K562 (cell line): Measurements from ENCODE around the gene SEPTIN2. TPM values are rescaled to one million over a fixed set of nuclear protein-coding genes. Genes with fewer than 3 reads are reported as not detected.

ENCODE experiments used
- ATAC-seq: fragments of 200-7000 bp; cut with Tn5 transposase; 3 replicates; pipeline ENCODE4 v1.9.1; 2020; ENCODE audit warnings: moderate library complexity
- BruUV-seq: library from RNA; stranded (reverse); fragments of 400-500 nt; replicated peaks from 2 replicates; lab custom pipeline; 2021; lab: Mats Ljungman, UMichigan
- CTCF ChIA-PET: fragments of 300-600 bp; formaldehyde crosslinking; extraction: SDS; loops from one replicate; lab custom pipeline; 2021; ENCODE audit warnings: low intra/inter-chr PET ratio; lab: Yijun Ruan, JAX
- POLR2A ChIA-PET: fragments of 300-600, 350-650 bp; sonication (Branson Sonifier 250); formaldehyde crosslinking; extraction: SDS; loops from one replicate; lab custom pipeline; 2021; ENCODE audit warnings: antibody characterized with exemption, inconsistent platforms; lab: Yijun Ruan, JAX
- DNase-seq, 4 experiments: peaks; one replicate each; pipeline versions ENCODE4 v3.0.0 to v3.0.0-alpha.2; 2011 to 2018; ENCODE audit warnings: low spot score in 3 of 4, mixed read lengths in 3 of 4; ENCODE audit errors: extremely low read depth in 1 of 4
- FAIRE-seq: peaks from 2 replicates; lab custom pipeline; 2011; peaks lifted over from hg19 to GRCh38; lab: Jason Lieb, UNC
- H2AFZ ChIP-seq: 2 replicates; pipeline ENCODE4 v1.6.0; 2011; ENCODE audit warnings: low read depth, low read length, control low read depth, inconsistent platforms
- H3K27ac ChIP-seq: fragments of 200-600 bp; 3 replicates; pipeline ENCODE4 v1.8.0; 2011; ENCODE audit warnings: low read depth, mild to moderate bottlenecking, control low read depth, inconsistent platforms, low read length, moderate library complexity, mixed read lengths; ENCODE audit errors: extremely low read depth
- H3K27me3 ChIP-seq, 2 experiments: fragments of 300-600 bp in 1 of 2; 2 replicates in 1 of 2; 3 replicates in 1 of 2; pipeline versions ENCODE4 v1.6.0 to v1.8.0; 2011; ENCODE audit warnings: inconsistent platforms in 2 of 2, low read length in 2 of 2, mild to moderate bottlenecking in 1 of 2, mixed read lengths in 1 of 2, moderate library complexity in 1 of 2; ENCODE audit not compliant: control insufficient read depth in 2 of 2, insufficient read depth in 2 of 2
- H3K36me3 ChIP-seq: fragments of 300-600 bp; 3 replicates; pipeline ENCODE4 v1.8.0; 2011; ENCODE audit warnings: mild to moderate bottlenecking, low read length, inconsistent platforms; ENCODE audit not compliant: control insufficient read depth, insufficient read depth
- H3K4me1 ChIP-seq, 2 experiments: fragments of 200-600 bp in 1 of 2; replicated peaks in 1 of 2; 2 replicates in 1 of 2; 3 replicates in 1 of 2; pipeline versions ENCODE4 v1.5.1 to v1.8.0; 2011; ENCODE audit warnings: inconsistent platforms in 2 of 2, low read length in 2 of 2, mild to moderate bottlenecking in 1 of 2, mixed read lengths in 1 of 2, moderate library complexity in 1 of 2; ENCODE audit not compliant: control insufficient read depth in 2 of 2, insufficient read depth in 2 of 2
- H3K4me2 ChIP-seq: 2 replicates; pipeline ENCODE4 v1.6.1; 2011; ENCODE audit warnings: low read length, control low read depth, inconsistent platforms, mixed read lengths; ENCODE audit not compliant: insufficient read depth
- H3K4me3 ChIP-seq: fragments of 200-600 bp; sonication (generic), shearing (Covaris generic); 2 replicates; pipeline ENCODE4 v1.5.1; 2016; ENCODE audit warnings: control low read depth, inconsistent platforms
- H3K79me2 ChIP-seq: fragments of 200-600 bp; 3 replicates; pipeline ENCODE4 v1.8.0; 2011; ENCODE audit warnings: low read length, inconsistent platforms; ENCODE audit not compliant: control insufficient read depth, insufficient read depth
- H3K9ac ChIP-seq, 2 experiments: 2 replicates each; pipeline versions ENCODE4 v1.6.0 to v1.6.1; 2011; ENCODE audit warnings: low read depth in 2 of 2, low read length in 2 of 2, control low read depth in 1 of 2, inconsistent platforms in 1 of 2, mild to moderate bottlenecking in 1 of 2, mixed read lengths in 1 of 2; ENCODE audit not compliant: insufficient read depth in 1 of 2
- H3K9me1 ChIP-seq: one replicate; pipeline ENCODE4 v1.6.0; 2011; ENCODE audit warnings: inconsistent platforms, mild to moderate bottlenecking, low read length, moderate library complexity; ENCODE audit not compliant: control insufficient read depth, insufficient read depth
- H3K9me3 ChIP-seq: replicated peaks from 2 replicates; pipeline ENCODE4 v1.5.1; 2011; ENCODE audit warnings: low read depth, low read length, inconsistent platforms; ENCODE audit not compliant: control insufficient read depth, insufficient read depth
- H4K20me1 ChIP-seq: replicated peaks from 2 replicates; pipeline ENCODE4 v1.6.1; 2011; ENCODE audit warnings: low read length, inconsistent platforms, mixed read lengths; ENCODE audit not compliant: control insufficient read depth, insufficient read depth
- HIVEP1 ChIP-seq: fragments of 250-450 bp; sonication (Bioruptor Pico); IDR thresholded peaks from 2 replicates; pipeline ENCODE4 v1.4.0; 2020; ENCODE audit warnings: mild to moderate bottlenecking
- HNRNPUL1 ChIP-seq: fragments of 200-400 bp; formaldehyde crosslinking; IDR thresholded peaks from 2 replicates; pipeline ENCODE4 v1.6.1; 2017; ENCODE audit warnings: low read length
- NR2C2 ChIP-seq, 2 experiments: fragments of 200-800 bp in 1 of 2; sonication (Bioruptor generic) in 1 of 2; sonication (generic) in 1 of 2; formaldehyde crosslinking in 1 of 2; IDR thresholded peaks; 2 replicates each; pipeline versions ENCODE4 v1.6.1 to v1.8.0; 2016 to 2022; ENCODE audit warnings: mild to moderate bottlenecking in 1 of 2, missing compliant biosample characterization in 1 of 2, missing genetic modification characterization in 1 of 2, missing genetic modification reagents in 1 of 2
- NR3C1 ChIP-seq: sonication (generic); formaldehyde crosslinking; IDR thresholded peaks from 2 replicates; pipeline ENCODE4 v1.8.1; 2022; ENCODE audit warnings: missing genetic modification reagents
- ZNF316 ChIP-seq: fragments of 450-650 bp; IDR thresholded peaks from 2 replicates; pipeline ENCODE4 v1.6.1; 2016
- ZNF780A ChIP-seq: fragments of 250-450 bp; sonication (Bioruptor Pico); IDR thresholded peaks from 2 replicates; pipeline ENCODE4 v1.5.0; 2021; ENCODE audit warnings: mild to moderate bottlenecking
- WGBS: fragments of 100-300 bp; shearing (Covaris generic); methylation state at CpG from one replicate; pipeline ENCODE4 v1.1.6; 2016; ENCODE audit warnings: low coverage, mixed read lengths; ENCODE audit not compliant: insufficient coverage; ENCODE audit errors: missing lambda C conversion rate; 5-methylcytosine and 5-hydroxymethylcytosine counted together
- in situ Hi-C: fragments of 300-500 bp; cut with MboI; formaldehyde crosslinking; loops from 4 replicates; pipeline ENCODE4 v1.15.0; 2018; ENCODE audit warnings: inconsistent platforms, mixed read lengths
- intact Hi-C: fragments of 100-400 bp; cut with micrococcal nuclease; formaldehyde crosslinking; loops from 2 replicates; pipeline ENCODE4 v1.14.2; 2022
- polyA plus RNA-seq, 8 experiments: library from polyadenylated mRNA; depleted of rRNA in 4 of 8; stranded (reverse) in 5 of 8; unstranded in 3 of 8; fragments of >200 nt; fragmentation: Nextera tagmentation in 2 of 8; fragmentation: Illumina TruSeq in 1 of 8; extraction: Ambion mirVana in 2 of 8; extraction: Trizol in 1 of 8; gene quantifications; 2 replicates each; pipeline versions ENCODE4 v1.2.1 to v1.2.3, GENCODE V29; 2011 to 2014; ENCODE audit warnings: inconsistent platforms in 1 of 8, missing spikeins in 1 of 8
- total RNA-seq, 7 experiments: library from RNA; depleted of rRNA in 6 of 7; stranded (reverse); fragments of >200 nt in 6 of 7; fragmentation: Illumina TruSeq in 2 of 7; extraction: Trizol in 2 of 7; gene quantifications; 2 replicates each; pipeline versions ENCODE4 v1.2.1 to v1.2.3, GENCODE V29; 2011 to 2021; ENCODE audit warnings: low replicate concordance in 1 of 7
- TF ChIP-seq, protein P1 (sequence below): fragments of 250-450 bp; sonication (Bioruptor Pico); IDR thresholded peaks from 2 replicates; pipeline ENCODE4 v1.5.0; 2021
- TF ChIP-seq, protein P2 (sequence below), 2 experiments: fragments of 150-350 bp in 1 of 2; IDR thresholded peaks; 2 replicates each; pipeline ENCODE4 v1.6.1; 2012 to 2016; ENCODE audit warnings: low read depth in 2 of 2, low read length in 2 of 2, mild to moderate bottlenecking in 1 of 2, moderate library complexity in 1 of 2

SEPTIN2 gene
- total and polyA plus RNA-seq, 9 of the 15 experiments (the other 6 are each of a cell fraction or from before 2014, with no cell fraction given) = 121 to 367 (median 166) TPM

DNA sequence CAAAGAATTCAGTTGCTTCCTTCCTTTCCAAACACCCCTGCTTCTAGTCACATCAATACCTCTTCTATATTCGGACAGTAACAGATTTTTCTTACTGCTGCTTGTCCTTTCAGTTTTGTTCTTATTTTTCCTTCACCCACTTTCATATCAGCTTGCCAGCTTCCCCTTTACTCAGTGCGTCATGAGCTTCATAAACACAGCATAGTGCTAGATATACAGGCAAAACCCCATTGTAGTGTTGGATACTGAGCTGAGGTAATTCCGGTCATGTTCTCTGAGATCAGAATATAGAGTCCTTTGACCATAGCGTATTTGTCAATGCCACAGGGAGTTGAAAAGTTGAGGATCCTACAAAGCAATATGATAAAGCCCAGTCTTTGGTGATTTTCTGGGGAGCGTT, 42.7 kb downstream of the SEPTIN2 start:
- CTCF ChIA-PET = no interaction called here
- WGBS = 63% methylated on average over 5 of the region's 5 CpGs
- no peaks in the 10 kb centered on the region for H3K27me3 ChIP-seq
- H4K20me1 ChIP-seq = peaks cover 15% of the 10 kb centered on the region
- no TSS peak for BruUV-seq
- peaks cover 16% of the 10 kb centered on the region; the same call in 2 of the 3 replicates for H3K36me3 ChIP-seq
- peaks cover 12 to 16% of the 10 kb centered on the region in 2 experiments; a peak in 4 of 5 replicates for H3K4me1 ChIP-seq
- TF ChIP-seq HIVEP1 (no peak), ZNF316 (no peak), HNRNPUL1 (no peak), NR2C2 (CRISPR knock-in tag; IDR thresholded peaks at IDR 0.05) (no peak), NR2C2 (tag; IDR thresholded peaks at IDR 0.05) (no peak), ZNF780A (no peak), NR3C1 (CRISPR knock-in tag) (no peak)
- TF ChIP-seq, protein P1, sequence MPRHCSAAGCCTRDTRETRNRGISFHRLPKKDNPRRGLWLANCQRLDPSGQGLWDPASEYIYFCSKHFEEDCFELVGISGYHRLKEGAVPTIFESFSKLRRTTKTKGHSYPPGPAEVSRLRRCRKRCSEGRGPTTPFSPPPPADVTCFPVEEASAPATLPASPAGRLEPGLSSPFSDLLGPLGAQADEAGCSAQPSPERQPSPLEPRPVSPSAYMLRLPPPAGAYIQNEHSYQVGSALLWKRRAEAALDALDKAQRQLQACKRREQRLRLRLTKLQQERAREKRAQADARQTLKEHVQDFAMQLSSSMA = no peak
- TF ChIP-seq, protein P2, sequence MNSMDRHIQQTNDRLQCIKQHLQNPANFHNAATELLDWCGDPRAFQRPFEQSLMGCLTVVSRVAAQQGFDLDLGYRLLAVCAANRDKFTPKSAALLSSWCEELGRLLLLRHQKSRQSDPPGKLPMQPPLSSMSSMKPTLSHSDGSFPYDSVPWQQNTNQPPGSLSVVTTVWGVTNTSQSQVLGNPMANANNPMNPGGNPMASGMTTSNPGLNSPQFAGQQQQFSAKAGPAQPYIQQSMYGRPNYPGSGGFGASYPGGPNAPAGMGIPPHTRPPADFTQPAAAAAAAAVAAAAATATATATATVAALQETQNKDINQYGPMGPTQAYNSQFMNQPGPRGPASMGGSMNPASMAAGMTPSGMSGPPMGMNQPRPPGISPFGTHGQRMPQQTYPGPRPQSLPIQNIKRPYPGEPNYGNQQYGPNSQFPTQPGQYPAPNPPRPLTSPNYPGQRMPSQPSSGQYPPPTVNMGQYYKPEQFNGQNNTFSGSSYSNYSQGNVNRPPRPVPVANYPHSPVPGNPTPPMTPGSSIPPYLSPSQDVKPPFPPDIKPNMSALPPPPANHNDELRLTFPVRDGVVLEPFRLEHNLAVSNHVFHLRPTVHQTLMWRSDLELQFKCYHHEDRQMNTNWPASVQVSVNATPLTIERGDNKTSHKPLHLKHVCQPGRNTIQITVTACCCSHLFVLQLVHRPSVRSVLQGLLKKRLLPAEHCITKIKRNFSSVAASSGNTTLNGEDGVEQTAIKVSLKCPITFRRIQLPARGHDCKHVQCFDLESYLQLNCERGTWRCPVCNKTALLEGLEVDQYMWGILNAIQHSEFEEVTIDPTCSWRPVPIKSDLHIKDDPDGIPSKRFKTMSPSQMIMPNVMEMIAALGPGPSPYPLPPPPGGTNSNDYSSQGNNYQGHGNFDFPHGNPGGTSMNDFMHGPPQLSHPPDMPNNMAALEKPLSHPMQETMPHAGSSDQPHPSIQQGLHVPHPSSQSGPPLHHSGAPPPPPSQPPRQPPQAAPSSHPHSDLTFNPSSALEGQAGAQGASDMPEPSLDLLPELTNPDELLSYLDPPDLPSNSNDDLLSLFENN (IDR thresholded peaks at IDR 0.05; ENCODE audit: low read depth in 2 of 2, low read length in 2 of 2) = no peak
- TF ChIP-seq, all 486 proteins: peak for 0
- intact Hi-C loops = loop anchor here (1.0 kb wide), 1 partner anchor 8 kb away; no protein-coding TSS in a partner anchor
- H3K79me2 ChIP-seq = peaks cover 50% of the 10 kb centered on the region
- no peak for ATAC-seq
- POLR2A ChIA-PET = interaction anchor here (1.4 kb wide), 1 partner anchor 8 kb away, joined by 7 read pairs; no protein-coding TSS in a partner anchor
- in situ Hi-C loops = no loop called here
- H3K9ac ChIP-seq = no peak overlapping the region
- H3K4me3 ChIP-seq = no peak overlapping the region
- no peak overlapping the region for H2AFZ ChIP-seq
- H3K4me2 ChIP-seq = no peak overlapping the region
- H3K9me1 ChIP-seq = no peaks in the 10 kb centered on the region
- H3K9me3 ChIP-seq = no peaks in the 10 kb centered on the region
- no peak for DNase-seq
- no peak overlapping the region for H3K27ac ChIP-seq
- no peak for FAIRE-seq
